Mesendoderm (in vitro differentiated cells): Measurements from ENCODE around the gene NOD2.

Experiments used
- DNase-seq: peaks from one replicate; pipeline ENCODE4 v3.0.0; 2013
- H2AK5ac ChIP-seq: 2 replicates; pipeline ENCODE4 v1.6.1; 2013; ENCODE audit warnings: low read length, inconsistent platforms
- H2BK120ac ChIP-seq: 2 replicates; pipeline ENCODE4 v1.6.1; 2013; ENCODE audit warnings: low read depth, mild to moderate bottlenecking, low read length, moderate library complexity, mixed read lengths
- H2BK15ac ChIP-seq: replicated peaks from 2 replicates; pipeline ENCODE4 v1.6.1; 2013; ENCODE audit warnings: low read depth, mild to moderate bottlenecking, moderate library complexity
- H2BK5ac ChIP-seq: 2 replicates; pipeline ENCODE4 v1.6.1; 2013; ENCODE audit warnings: low read length, inconsistent platforms
- H3K18ac ChIP-seq: 2 replicates; pipeline ENCODE4 v1.6.1; 2013; ENCODE audit warnings: mild to moderate bottlenecking, low read length, mixed read lengths
- H3K23ac ChIP-seq: one replicate; pipeline ENCODE4 v1.6.1; 2013; ENCODE audit warnings: low read length
- H3K27ac ChIP-seq: 2 replicates; pipeline ENCODE4 v1.5.1; 2013; ENCODE audit warnings: low read depth, mild to moderate bottlenecking, inconsistent platforms, low read length, moderate library complexity
- H3K27me3 ChIP-seq: 2 replicates; pipeline ENCODE4 v1.6.1; 2013; ENCODE audit warnings: low read length, control low read depth, mild to moderate bottlenecking, inconsistent platforms; ENCODE audit not compliant: insufficient read depth, poor library complexity
- H3K36me3 ChIP-seq: 2 replicates; pipeline ENCODE4 v1.6.1; 2013; ENCODE audit warnings: low read length, inconsistent platforms; ENCODE audit not compliant: control insufficient read depth, insufficient read depth
- H3K4ac ChIP-seq: one replicate; pipeline ENCODE4 v1.6.1; 2013; ENCODE audit warnings: low read depth, mild to moderate bottlenecking, low read length, moderate library complexity
- H3K4me1 ChIP-seq: 2 replicates; pipeline ENCODE4 v1.6.1; 2013; ENCODE audit warnings: low read depth, low read length, inconsistent platforms; ENCODE audit not compliant: control insufficient read depth
- H3K4me2 ChIP-seq: 2 replicates; pipeline ENCODE4 v1.6.1; 2013; ENCODE audit warnings: low read length
- H3K4me3 ChIP-seq: 2 replicates; pipeline ENCODE4 v1.5.1; 2013; ENCODE audit warnings: mild to moderate bottlenecking, low read length
- H3K56ac ChIP-seq: one replicate; pipeline ENCODE4 v1.6.1; 2013; ENCODE audit warnings: low read length
- H3K79me1 ChIP-seq: 2 replicates; pipeline ENCODE4 v1.6.1; 2013; ENCODE audit warnings: low read length, inconsistent platforms
- H3K79me2 ChIP-seq: 2 replicates; pipeline ENCODE4 v1.6.1; 2013; ENCODE audit warnings: mild to moderate bottlenecking, low read length; ENCODE audit not compliant: control insufficient read depth, insufficient read depth
- H3K9ac ChIP-seq: 2 replicates; pipeline ENCODE4 v1.6.1; 2013; ENCODE audit warnings: low read length, inconsistent platforms
- H4K5ac ChIP-seq: one replicate; pipeline ENCODE4 v1.6.1; 2013; ENCODE audit warnings: low read length
- H4K8ac ChIP-seq: one replicate; pipeline ENCODE4 v1.6.1; 2013; ENCODE audit warnings: low read depth, mild to moderate bottlenecking, control low read depth, low read length, moderate library complexity
- WGBS: extraction: QIAGEN DNeasy Blood & Tissue Kit; methylation state at CpG from one replicate; pipeline ENCODE4 v1.1.7; 2013; ENCODE audit warnings: low lambda C conversion rate, missing lambda C conversion rate; ENCODE audit not compliant: insufficient coverage; ENCODE audit errors: extremely low coverage; 5-methylcytosine and 5-hydroxymethylcytosine counted together

The NOD2 gene

GRCh38 chr16:50667497-50668367 lies 25.7 kb upstream of the NOD2 start:
- Histone ChIP-seq H3K36me3 (no peaks in the 10 kb centered on the region), H3K4me2 (no peak overlapping the region), H3K18ac (no peak overlapping the region), H3K27ac (no peak overlapping the region), H3K9ac (no peak overlapping the region), H3K4ac (no peak overlapping the region), H2BK120ac (no peak overlapping the region), H3K56ac (no peak overlapping the region), H3K4me3 (no peak overlapping the region), H3K27me3 (no peaks in the 10 kb centered on the region), H4K8ac (no peak overlapping the region), H3K23ac (no peak overlapping the region), H2BK5ac (no peak overlapping the region), H3K79me1 (no peaks in the 10 kb centered on the region), H2BK15ac (no peak overlapping the region), H3K79me2 (no peaks in the 10 kb centered on the region), H4K5ac (no peak overlapping the region), H3K4me1 (no peaks in the 10 kb centered on the region), H2AK5ac (no peak overlapping the region)
- no CpG with 5 or more reads among the region's 21 CpGs for WGBS
- peak; percentile 58 for DNase-seq

- Histone ChIP-seq H3K36me3 (no peaks in the 10 kb centered on the region), H3K18ac (no peak overlapping the region), H3K56ac (no peak overlapping the region), H2AK5ac (no peak overlapping the region), H2BK120ac (no peak overlapping the region), H3K4me3 (no peak overlapping the region), H3K79me1 (no peaks in the 10 kb centered on the region), H3K23ac (no peak overlapping the region), H3K79me2 (no peaks in the 10 kb centered on the region), H2BK15ac (no peak overlapping the region), H3K9ac (no peak overlapping the region), H4K8ac (no peak overlapping the region), H2BK5ac (no peak overlapping the region), H3K4me2 (no peak overlapping the region), H3K4me1 (no peaks in the 10 kb centered on the region), H3K27ac (no peak overlapping the region), H3K4ac (no peak overlapping the region), H3K27me3 (no peaks in the 10 kb centered on the region), H4K5ac (no peak overlapping the region)
- no peak for DNase-seq
- no CpG with 5 or more reads among the region's 5 CpGs for WGBS
These were observed 24.9 kb upstream of the NOD2 start for GRCh38 chr16:50668368-50669008.

GRCh38 chr16:50669741-50670140 lies 23.7 kb upstream of the NOD2 start:
- Histone ChIP-seq H2AK5ac (no peak overlapping the region), H2BK120ac (no peak overlapping the region), H4K5ac (no peak overlapping the region), H4K8ac (no peak overlapping the region), H3K79me2 (no peaks in the 10 kb centered on the region), H3K27ac (no peak overlapping the region), H3K79me1 (no peaks in the 10 kb centered on the region), H3K9ac (no peak overlapping the region), H3K23ac (no peak overlapping the region), H3K4me1 (no peaks in the 10 kb centered on the region), H3K56ac (no peak overlapping the region), H3K4me3 (no peak overlapping the region), H3K18ac (no peak overlapping the region), H2BK5ac (no peak overlapping the region), H3K36me3 (no peaks in the 10 kb centered on the region), H3K27me3 (no peaks in the 10 kb centered on the region), H3K4me2 (no peak overlapping the region), H2BK15ac (no peak overlapping the region), H3K4ac (no peak overlapping the region)
- no CpG with 5 or more reads among the region's 4 CpGs for WGBS
- DNase-seq: no peak

- Histone ChIP-seq H3K23ac (no peak overlapping the region), H3K56ac (no peak overlapping the region), H3K18ac (no peak overlapping the region), H2BK5ac (no peak overlapping the region), H3K79me1 (no peaks in the 10 kb centered on the region), H3K27me3 (no peaks in the 10 kb centered on the region), H3K4me3 (no peak overlapping the region), H3K79me2 (no peaks in the 10 kb centered on the region), H2BK120ac (no peak overlapping the region), H3K9ac (no peak overlapping the region), H3K4ac (no peak overlapping the region), H4K5ac (no peak overlapping the region), H2BK15ac (no peak overlapping the region), H3K4me1 (no peaks in the 10 kb centered on the region), H4K8ac (no peak overlapping the region), H3K4me2 (no peak overlapping the region), H3K36me3 (no peaks in the 10 kb centered on the region), H3K27ac (no peak overlapping the region), H2AK5ac (no peak overlapping the region)
- no peak for DNase-seq
- no CpG with 5 or more reads among the region's 6 CpGs for WGBS
These were observed 22.9 kb upstream of the NOD2 start for GRCh38 chr16:50670476-50670875.

- Histone ChIP-seq H3K4me3 (peak overlapping the region; percentile 14), H2AK5ac (no peak overlapping the region), H3K27ac (no peak overlapping the region), H2BK5ac (no peak overlapping the region), H3K79me2 (no peaks in the 10 kb centered on the region), H3K18ac (no peak overlapping the region), H3K36me3 (no peaks in the 10 kb centered on the region), H3K27me3 (no peaks in the 10 kb centered on the region), H3K23ac (no peak overlapping the region), H3K79me1 (no peaks in the 10 kb centered on the region), H3K4me2 (no peak overlapping the region), H3K4me1 (no peaks in the 10 kb centered on the region), H2BK120ac (no peak overlapping the region), H3K56ac (no peak overlapping the region), H2BK15ac (no peak overlapping the region), H4K5ac (no peak overlapping the region), H4K8ac (no peak overlapping the region), H3K9ac (no peak overlapping the region), H3K4ac (no peak overlapping the region)
- WGBS: no CpG with 5 or more reads among the region's 2 CpGs
- DNase-seq: peak; percentile 62
These were observed 21.7 kb upstream of the NOD2 start for GRCh38 chr16:50671644-50672260.
